LNCaP clone FGC (cell line): Measurements from ENCODE around the gene DPH1.

Source experiments
- DNase-seq: peaks from one replicate; pipeline ENCODE4 v3.0.0-alpha.2; 2011; ENCODE audit warnings: low read depth
- H3K4me3 ChIP-seq: 2 replicates; pipeline ENCODE4 v1.5.1; 2011; ENCODE audit warnings: mild to moderate bottlenecking, low read depth, low read length, control low read depth
- TF ChIP-seq, protein P1 (sequence below): IDR thresholded peaks from 2 replicates; pipeline ENCODE4 v1.5.1; 2012; ENCODE audit warnings: mild to moderate bottlenecking; ENCODE audit not compliant: control insufficient read depth, insufficient read depth; ENCODE audit errors: extremely low read depth

The DPH1 gene

DNA sequence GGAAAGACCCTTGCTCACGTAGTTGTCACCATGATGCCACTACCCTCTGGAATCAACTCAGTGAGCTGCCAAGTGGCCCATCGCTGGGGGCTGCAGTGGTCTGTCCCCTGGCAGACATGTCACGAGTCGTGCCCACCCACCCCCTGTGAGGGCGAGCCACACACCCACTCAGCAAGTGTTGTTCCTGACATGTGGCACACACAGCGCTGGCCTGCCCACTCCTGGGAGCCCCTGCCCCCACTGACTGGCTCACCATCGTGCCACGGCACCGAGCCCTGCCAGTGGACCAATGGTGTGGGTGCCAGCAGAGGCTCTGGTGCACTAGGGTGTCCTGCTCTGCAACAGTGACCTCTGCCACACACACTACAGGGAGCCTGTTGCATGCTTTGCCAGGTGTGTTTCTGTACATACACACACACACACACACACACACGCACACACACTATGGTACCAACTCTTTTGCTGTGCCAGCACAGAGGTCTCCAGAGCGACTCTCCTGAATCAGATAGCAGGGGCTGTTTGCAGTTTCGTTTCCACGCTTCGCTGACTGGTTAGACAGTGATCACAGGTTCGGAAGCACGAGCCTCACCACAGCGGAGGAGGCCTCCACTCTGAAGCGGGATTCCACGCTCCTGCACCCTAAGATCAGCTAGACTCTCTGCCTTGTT is 12.5 kb upstream of the DPH1 start:
- no peak overlapping the region for H3K4me3 ChIP-seq
- no peak for DNase-seq
- TF ChIP-seq, protein P1, sequence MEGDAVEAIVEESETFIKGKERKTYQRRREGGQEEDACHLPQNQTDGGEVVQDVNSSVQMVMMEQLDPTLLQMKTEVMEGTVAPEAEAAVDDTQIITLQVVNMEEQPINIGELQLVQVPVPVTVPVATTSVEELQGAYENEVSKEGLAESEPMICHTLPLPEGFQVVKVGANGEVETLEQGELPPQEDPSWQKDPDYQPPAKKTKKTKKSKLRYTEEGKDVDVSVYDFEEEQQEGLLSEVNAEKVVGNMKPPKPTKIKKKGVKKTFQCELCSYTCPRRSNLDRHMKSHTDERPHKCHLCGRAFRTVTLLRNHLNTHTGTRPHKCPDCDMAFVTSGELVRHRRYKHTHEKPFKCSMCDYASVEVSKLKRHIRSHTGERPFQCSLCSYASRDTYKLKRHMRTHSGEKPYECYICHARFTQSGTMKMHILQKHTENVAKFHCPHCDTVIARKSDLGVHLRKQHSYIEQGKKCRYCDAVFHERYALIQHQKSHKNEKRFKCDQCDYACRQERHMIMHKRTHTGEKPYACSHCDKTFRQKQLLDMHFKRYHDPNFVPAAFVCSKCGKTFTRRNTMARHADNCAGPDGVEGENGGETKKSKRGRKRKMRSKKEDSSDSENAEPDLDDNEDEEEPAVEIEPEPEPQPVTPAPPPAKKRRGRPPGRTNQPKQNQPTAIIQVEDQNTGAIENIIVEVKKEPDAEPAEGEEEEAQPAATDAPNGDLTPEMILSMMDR = no peak

DNA sequence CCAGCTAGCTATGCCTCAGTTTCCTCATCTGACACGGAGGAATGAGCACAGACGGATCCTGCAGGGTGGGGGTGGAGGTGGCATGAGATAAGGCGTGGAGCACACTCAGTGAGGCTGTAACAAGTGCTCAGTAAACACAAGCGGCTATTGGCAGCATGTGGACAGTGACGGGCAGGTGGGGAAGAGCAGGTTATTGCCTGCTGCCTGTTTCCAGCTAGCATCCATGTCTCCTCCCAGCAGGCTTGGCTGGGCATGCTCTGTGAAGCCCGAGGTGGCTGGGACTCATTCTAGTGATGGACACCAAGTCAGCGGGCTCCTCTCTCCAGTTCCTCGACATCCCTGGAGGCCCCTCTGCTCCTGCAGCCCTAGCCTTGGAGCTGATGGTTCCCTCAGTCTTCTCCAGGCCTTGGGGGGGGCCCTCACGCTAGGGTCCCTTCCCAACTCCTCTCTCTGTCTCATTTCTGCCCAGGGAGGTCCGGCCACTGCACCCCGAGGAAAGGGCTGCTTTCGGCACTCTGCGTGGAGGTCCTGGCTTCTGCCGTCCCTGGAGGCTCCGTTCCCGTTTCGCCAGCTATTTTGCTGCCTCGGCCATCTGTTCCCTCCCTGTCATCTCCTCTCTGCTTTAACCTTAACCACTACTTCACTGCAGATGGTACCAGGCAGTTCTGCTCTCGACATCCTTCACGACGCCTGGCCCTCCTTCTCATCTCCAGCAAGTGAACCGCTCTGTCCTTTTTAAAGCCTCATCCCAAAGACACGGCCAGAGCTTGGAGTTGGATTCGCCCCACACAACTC is 11.0 kb upstream of the DPH1 start:
- TF ChIP-seq, protein P1 = no peak
- DNase-seq = peak; percentile 69
- no peak overlapping the region for H3K4me3 ChIP-seq

DNA sequence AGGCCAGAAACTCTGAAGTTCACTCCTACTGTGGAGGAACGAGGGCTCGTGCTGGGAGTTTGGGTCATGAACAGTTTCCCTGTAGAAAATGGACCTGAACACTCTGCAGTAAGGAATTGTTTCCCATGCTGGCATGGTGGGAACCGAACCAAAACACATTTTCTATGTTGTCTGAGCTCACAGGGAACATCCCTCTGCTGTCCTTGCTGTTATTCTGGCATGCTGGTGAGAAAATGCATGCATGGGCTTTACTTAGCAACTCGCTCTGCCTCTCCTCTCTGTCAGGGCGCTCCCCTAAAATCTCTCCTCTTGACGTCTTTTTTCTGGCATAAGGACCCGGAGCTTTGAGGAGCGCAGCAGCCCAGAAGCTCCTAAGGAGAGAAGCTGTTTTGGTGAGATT is 10.2 kb upstream of the DPH1 start:
- H3K4me3 ChIP-seq = no peak overlapping the region
- DNase-seq = no peak
- TF ChIP-seq, protein P1 = no peak

DNA sequence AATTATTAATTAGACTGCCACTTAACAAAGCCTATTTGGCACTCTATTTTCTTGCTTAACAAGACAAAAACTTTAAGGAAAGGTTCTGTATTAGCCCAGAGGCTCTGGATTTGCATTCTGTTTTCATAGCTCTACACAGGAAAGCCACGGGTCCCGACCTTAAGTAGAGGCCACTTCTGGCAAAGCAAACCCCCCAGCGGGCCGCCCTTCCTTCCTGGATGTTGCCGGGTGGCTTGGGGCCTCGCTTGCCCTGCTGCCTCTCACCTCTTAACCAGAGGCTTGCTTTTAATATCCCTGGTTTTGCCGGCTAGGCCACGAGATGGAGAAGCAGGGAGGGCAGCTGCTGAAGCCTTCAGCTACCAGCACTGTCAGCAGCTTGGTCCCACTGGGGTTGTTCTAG is 9.2 kb upstream of the DPH1 start:
- H3K4me3 ChIP-seq = no peak overlapping the region
- TF ChIP-seq, protein P1 = no peak
- no peak for DNase-seq

DNA sequence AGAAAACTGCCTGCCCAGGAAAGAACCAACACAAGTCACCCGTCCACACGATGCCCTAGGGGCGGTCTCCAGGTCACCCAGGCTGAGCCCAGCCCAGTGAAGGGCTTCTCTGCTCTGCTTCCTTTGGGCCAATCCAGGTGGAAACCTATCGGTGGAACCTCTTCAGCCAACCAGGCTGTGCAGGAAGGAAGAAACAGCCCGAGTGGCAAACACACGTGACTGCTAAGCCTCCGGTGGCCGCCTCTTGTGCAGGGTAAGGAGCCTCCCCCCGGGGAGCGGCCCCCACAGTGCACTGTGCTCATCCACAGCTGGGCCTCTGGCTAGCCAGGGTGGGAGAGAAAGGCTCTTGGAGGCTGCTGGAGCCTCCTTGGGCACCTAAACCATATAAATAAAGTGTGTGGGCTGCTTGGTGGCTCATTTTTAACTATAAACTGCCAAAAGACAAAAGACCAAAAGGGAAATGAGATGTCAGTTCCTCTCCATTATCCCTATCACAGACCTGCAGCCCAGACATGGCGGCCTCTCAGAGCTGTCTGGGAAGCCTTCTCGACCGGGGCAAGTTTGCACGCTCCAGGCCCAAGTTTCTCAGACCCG is 7.2 kb upstream of the DPH1 start:
- no peak for DNase-seq
- TF ChIP-seq, protein P1 = no peak
- no peak overlapping the region for H3K4me3 ChIP-seq

DNA sequence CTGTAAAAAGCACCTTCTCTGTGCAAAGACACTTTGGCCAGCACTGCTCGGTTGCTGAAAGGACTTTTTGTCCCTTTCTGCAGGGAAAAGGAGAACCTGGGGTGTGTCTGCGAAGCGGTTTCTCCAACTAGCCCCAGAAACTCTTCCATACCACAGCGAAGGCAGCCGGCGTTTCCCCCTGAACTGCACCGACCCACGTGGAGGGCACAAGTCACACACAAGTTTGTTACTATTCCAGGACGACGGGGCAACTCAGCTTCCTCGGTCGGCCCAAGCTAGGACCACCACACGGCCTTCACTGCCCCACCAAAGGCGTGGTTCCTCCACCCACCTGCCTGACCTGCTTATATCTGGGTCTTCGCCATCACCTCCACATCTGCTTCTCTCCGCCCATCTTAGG is 6.7 kb upstream of the DPH1 start:
- TF ChIP-seq, protein P1 = no peak
- no peak overlapping the region for H3K4me3 ChIP-seq
- DNase-seq = no peak
